ENCODE results near the gene GPC3.

GRCh38 chrX:134025986-134026545, 40.7 kb upstream of the GPC3 start:
- TF ChIP-seq TAF1 (IDR thresholded peaks at IDR 0.05; ENCODE audit: low read depth) (no peak), CREB1 (IDR thresholded peaks at IDR 0.05; ENCODE audit: low read depth) (no peak), CEBPB (IDR thresholded peaks at IDR 0.05) (no peak), RAD21 (IDR thresholded peaks at IDR 0.05; ENCODE audit: low read depth) (no peak), FOXM1 (IDR thresholded peaks at IDR 0.05; ENCODE audit: borderline replicate concordance, low read depth) (no peak)
- TF ChIP-seq, protein P1, sequence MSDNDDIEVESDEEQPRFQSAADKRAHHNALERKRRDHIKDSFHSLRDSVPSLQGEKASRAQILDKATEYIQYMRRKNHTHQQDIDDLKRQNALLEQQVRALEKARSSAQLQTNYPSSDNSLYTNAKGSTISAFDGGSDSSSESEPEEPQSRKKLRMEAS (IDR thresholded peaks at IDR 0.05), result no peak

Measured in Ishikawa (cell line).